ENCODE data around the gene ERCC2.

- TF ChIP-seq EGR1 (IDR thresholded peaks at IDR 0.05; ENCODE audit: borderline replicate concordance, low read depth, low read length): no peak
- no peak for TF ChIP-seq TAF1 (IDR thresholded peaks at IDR 0.05; ENCODE audit: low read depth, low read length)
- TF ChIP-seq CTCF (IDR thresholded peaks at IDR 0.05; ENCODE audit: control extremely low read depth in 1 of 3, insufficient read depth in 1 of 3, low read depth in 1 of 3, low read length in 3 of 3): no peak
- TF ChIP-seq PHF8 (conservative IDR thresholded peaks at IDR 0.05; ENCODE audit: low read depth, low read length): no peak
- TF ChIP-seq CEBPB (IDR thresholded peaks at IDR 0.05; ENCODE audit: low read depth, low read length): no peak
Measured at GRCh38 chr19:45311621-45312020, 58.8 kb downstream of the ERCC2 start.
